SU-DHL-6 (cell line): ENCODE measurements around the gene SCN1A.

Experiments used
- CTCF ChIP-seq: fragments of 200-600 bp; sonication (generic); IDR thresholded peaks from one replicate; pipeline ENCODE4 v1.5.1; 2017; ENCODE audit warnings: antibody characterized with exemption, mild to moderate bottlenecking, low read length, moderate library complexity; ENCODE audit not compliant: insufficient read depth, poor library complexity, severe bottlenecking
- EZH2phosphoT487 ChIP-seq: fragments of 200-600 bp; sonication (generic), shearing (Covaris generic); conservative IDR thresholded peaks from 2 replicates; pipeline ENCODE4 v1.6.1; 2018; ENCODE audit warnings: mild to moderate bottlenecking, antibody characterized with exemption, low read length, moderate library complexity, mixed read lengths

- TF ChIP-seq CTCF (no peak), EZH2phosphoT487 (no peak)
Measured at GRCh38 chr2:165970663-165971062, 157.2 kb downstream of the SCN1A start.
